Stimulated activated effector memory CD8-positive, alpha-beta T cell treated with anti-CD3 and anti-CD28 coated beads, Interleukin-12 subunit alpha, Interleukin-12 subunit beta, amount 100 ng/mL, for 72 hours (primary cell): ENCODE measurements around the gene CAMSAP3.
"Not testable (repeated sequence)": the region's sequence is repeated elsewhere in the genome, so short reads cannot be mapped to it uniquely, and the experiment has no call there.

Experiments used
- ATAC-seq: fragments of 150-1000 bp; cut with Tn5 transposase; 2 replicates; pipeline ENCODE4 v1.10.0; 2021
- DNase-seq, 2 donors: peaks; one replicate each; pipeline ENCODE4 v3.0.0; 2021 to 2022; ENCODE audit warnings: low spot score in 2 of 2
- H3K27ac Mint-ChIP-seq: one replicate; pipeline ENCODE4 v1.8.0; 2022; ENCODE audit warnings: mild to moderate bottlenecking, mixed read lengths
- H3K36me3 Mint-ChIP-seq: one replicate; pipeline ENCODE4 v1.8.0; 2022; ENCODE audit warnings: mild to moderate bottlenecking, mixed read lengths
- H3K4me1 Mint-ChIP-seq: one replicate; pipeline ENCODE4 v1.8.0; 2022; ENCODE audit warnings: mixed read lengths
- H3K4me3 Mint-ChIP-seq: one replicate; pipeline ENCODE4 v1.8.0; 2022; ENCODE audit warnings: mild to moderate bottlenecking, mixed read lengths
- H3K9me3 Mint-ChIP-seq: one replicate; pipeline ENCODE4 v1.8.0; 2022; ENCODE audit warnings: mixed read lengths

Gene CAMSAP3

GRCh38 chr19:7643629-7644549 lies 48.2 kb downstream of the CAMSAP3 start:
- H3K9me3 Mint-ChIP-seq, DNase-seq, ATAC-seq, H3K4me3 Mint-ChIP-seq: not testable (repeated sequence)
- Mint-ChIP-seq H3K27ac (peak overlapping the region; percentile 64), H3K4me1 (peaks cover 16% of the 10 kb centered on the region), H3K36me3 (peaks cover 59% of the 10 kb centered on the region)

GRCh38 chr19:7644550-7644877 lies 48.9 kb downstream of the CAMSAP3 start:
- Mint-ChIP-seq H3K4me1 (peaks cover 10% of the 10 kb centered on the region), H3K4me3 (no peak overlapping the region), H3K9me3 (no peaks in the 10 kb centered on the region), H3K27ac (no peak overlapping the region), H3K36me3 (peaks cover 55% of the 10 kb centered on the region)
- no peak for ATAC-seq
- no peak for DNase-seq

GRCh38 chr19:7645163-7645562 lies 49.5 kb downstream of the CAMSAP3 start:
- DNase-seq, result no peak
- H3K4me3 Mint-ChIP-seq, result no peak overlapping the region
- no peak for ATAC-seq
- peaks cover 48% of the 10 kb centered on the region for H3K36me3 Mint-ChIP-seq
- no peaks in the 10 kb centered on the region for H3K9me3 Mint-ChIP-seq
- peak overlapping the region; percentile 11 for H3K27ac Mint-ChIP-seq
- H3K4me1 Mint-ChIP-seq, result peaks cover 3% of the 10 kb centered on the region

GRCh38 chr19:7645656-7646425 lies 50.2 kb downstream of the CAMSAP3 start:
- DNase-seq (no peak), ATAC-seq (peak; percentile 6)
- Mint-ChIP-seq H3K9me3 (no peaks in the 10 kb centered on the region), H3K4me1 (no peaks in the 10 kb centered on the region), H3K27ac (peak overlapping the region; percentile 11), H3K36me3 (peaks cover 43% of the 10 kb centered on the region), H3K4me3 (no peak overlapping the region)

- ATAC-seq (no peak), DNase-seq (no peak)
- peaks cover 38% of the 10 kb centered on the region for H3K36me3 Mint-ChIP-seq
- H3K4me3 Mint-ChIP-seq, result no peak overlapping the region
- no peaks in the 10 kb centered on the region for H3K9me3 Mint-ChIP-seq
- H3K27ac Mint-ChIP-seq, result no peak overlapping the region
- no peaks in the 10 kb centered on the region for H3K4me1 Mint-ChIP-seq
Measured at GRCh38 chr19:7646426-7646700, 50.7 kb downstream of the CAMSAP3 start.

- Mint-ChIP-seq H3K4me3 (no peak overlapping the region), H3K9me3 (no peaks in the 10 kb centered on the region), H3K4me1 (peaks cover 1% of the 10 kb centered on the region), H3K27ac (no peak overlapping the region), H3K36me3 (peaks cover 41% of the 10 kb centered on the region)
- ATAC-seq (no peak), DNase-seq (no peak)
Measured at GRCh38 chr19:7647156-7647555, 51.5 kb downstream of the CAMSAP3 start.

- H3K4me3 Mint-ChIP-seq, result no peak overlapping the region
- DNase-seq, result no peak
- peaks cover 12% of the 10 kb centered on the region for H3K4me1 Mint-ChIP-seq
- no peaks in the 10 kb centered on the region for H3K9me3 Mint-ChIP-seq
- H3K36me3 Mint-ChIP-seq, result peaks cover 35% of the 10 kb centered on the region
- no peak for ATAC-seq
- no peak overlapping the region for H3K27ac Mint-ChIP-seq
Measured at GRCh38 chr19:7648265-7649014, 52.8 kb downstream of the CAMSAP3 start.

GRCh38 chr19:7650148-7650547 lies 54.5 kb downstream of the CAMSAP3 start:
- Mint-ChIP-seq H3K4me1 (peaks cover 12% of the 10 kb centered on the region), H3K27ac (no peak overlapping the region), H3K4me3 (no peak overlapping the region), H3K9me3 (no peaks in the 10 kb centered on the region), H3K36me3 (peaks cover 19% of the 10 kb centered on the region)
- ATAC-seq (no peak), DNase-seq (no peak)

- no peaks in the 10 kb centered on the region for H3K9me3 Mint-ChIP-seq
- peaks cover 14% of the 10 kb centered on the region for H3K36me3 Mint-ChIP-seq
- ATAC-seq (peak; percentile 91), DNase-seq (peak; percentile 85 to 91)
- H3K4me3 Mint-ChIP-seq, result peak overlapping the region; percentile 62
- peak overlapping the region; percentile 82 for H3K27ac Mint-ChIP-seq
- peaks cover 13% of the 10 kb centered on the region for H3K4me1 Mint-ChIP-seq
Measured at GRCh38 chr19:7652061-7652641, 56.5 kb downstream of the CAMSAP3 start.

GRCh38 chr19:7654401-7654800 lies 58.7 kb downstream of the CAMSAP3 start:
- no peak for DNase-seq
- ATAC-seq, result no peak
- H3K27ac Mint-ChIP-seq, result no peak overlapping the region
- peaks cover 8% of the 10 kb centered on the region for H3K36me3 Mint-ChIP-seq
- H3K4me1 Mint-ChIP-seq, result peaks cover 25% of the 10 kb centered on the region
- no peaks in the 10 kb centered on the region for H3K9me3 Mint-ChIP-seq
- H3K4me3 Mint-ChIP-seq, result no peak overlapping the region

- no peak for DNase-seq
- Mint-ChIP-seq H3K4me3 (no peak overlapping the region), H3K4me1 (peaks cover 25% of the 10 kb centered on the region), H3K9me3 (no peaks in the 10 kb centered on the region), H3K27ac (no peak overlapping the region), H3K36me3 (peaks cover 8% of the 10 kb centered on the region)
- ATAC-seq, result no peak
Measured at GRCh38 chr19:7655581-7655980, 59.9 kb downstream of the CAMSAP3 start.

- Mint-ChIP-seq H3K27ac (no peak overlapping the region), H3K4me1 (peaks cover 23% of the 10 kb centered on the region), H3K36me3 (peaks cover 3% of the 10 kb centered on the region), H3K9me3 (no peaks in the 10 kb centered on the region), H3K4me3 (peak overlapping the region; percentile 51)
- ATAC-seq (peak; percentile 78), DNase-seq (no peak)
Measured at GRCh38 chr19:7657131-7657751, 61.6 kb downstream of the CAMSAP3 start.

GRCh38 chr19:7658219-7658686 lies 62.6 kb downstream of the CAMSAP3 start:
- peak; percentile 90 for ATAC-seq
- Mint-ChIP-seq H3K9me3 (no peaks in the 10 kb centered on the region), H3K4me3 (peak overlapping the region; percentile 51), H3K4me1 (peaks cover 13% of the 10 kb centered on the region), H3K36me3 (no peaks in the 10 kb centered on the region), H3K27ac (no peak overlapping the region)
- DNase-seq, result peak in 1 of 2 donors; percentile 62

- Mint-ChIP-seq H3K4me3 (no peak overlapping the region), H3K9me3 (no peaks in the 10 kb centered on the region), H3K36me3 (no peaks in the 10 kb centered on the region), H3K27ac (no peak overlapping the region), H3K4me1 (peaks cover 13% of the 10 kb centered on the region)
- ATAC-seq, result no peak
- no peak for DNase-seq
Measured at GRCh38 chr19:7661744-7662538, 66.3 kb downstream of the CAMSAP3 start.
